Measurements from ENCODE around the gene GPC2.

GPC2 gene

DNA sequence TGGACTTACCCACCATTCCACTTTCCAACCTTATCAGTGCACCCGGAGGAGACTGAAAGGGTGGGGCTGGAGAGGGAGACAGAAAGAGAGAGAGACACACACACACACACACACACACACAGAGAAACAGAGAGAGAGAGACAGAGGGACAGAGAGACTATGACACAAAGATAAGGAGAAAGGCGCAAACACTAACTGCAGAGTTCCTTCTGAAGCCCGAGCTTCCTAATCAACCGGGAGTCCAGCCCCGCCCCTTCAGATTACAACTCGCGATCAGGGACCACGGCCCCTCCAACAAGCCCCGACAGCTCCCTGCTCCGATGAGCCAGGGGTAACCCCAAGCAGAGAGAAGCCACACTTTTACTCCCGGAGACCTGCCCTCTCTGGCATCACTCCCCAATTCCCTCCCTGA lies 9.3 kb downstream of the GPC2 start:
- peak; percentile 26 for DNase-seq

GRCh38 chr7:100166970-100167911 lies 9.9 kb downstream of the GPC2 start:
- no peak for DNase-seq

DNA sequence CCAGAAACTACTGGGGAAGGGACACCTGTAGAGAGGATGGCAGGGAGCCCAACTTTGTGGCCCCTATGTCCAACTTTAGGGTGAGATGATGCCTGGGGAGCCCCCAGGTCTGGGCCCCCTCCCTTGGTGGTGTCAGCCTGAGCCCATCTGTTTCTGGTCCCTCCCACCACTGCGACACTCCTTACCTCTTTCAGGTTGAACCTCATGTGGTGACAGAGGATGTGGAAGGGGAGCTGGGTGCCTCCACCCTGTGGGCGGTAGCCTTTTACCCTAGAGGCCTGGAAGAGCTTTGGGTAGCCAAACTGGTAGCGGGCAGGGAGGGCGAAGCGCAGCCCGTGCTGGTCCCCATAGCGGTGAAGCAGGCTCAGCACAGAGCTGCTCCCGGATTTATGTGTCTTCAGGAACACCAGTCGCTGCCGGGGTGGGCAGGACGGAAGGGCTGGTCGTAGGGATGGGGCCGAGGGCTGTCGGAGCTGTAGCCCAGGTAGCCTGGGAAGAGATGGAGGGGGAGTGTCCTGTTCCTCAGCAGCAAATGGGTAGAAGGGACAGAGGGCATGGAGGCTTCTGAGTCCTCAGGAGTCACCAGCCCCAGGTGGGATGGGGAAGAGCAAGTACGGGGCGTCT lies 10.8 kb downstream of the GPC2 start:
- DNase-seq: no peak

DNA sequence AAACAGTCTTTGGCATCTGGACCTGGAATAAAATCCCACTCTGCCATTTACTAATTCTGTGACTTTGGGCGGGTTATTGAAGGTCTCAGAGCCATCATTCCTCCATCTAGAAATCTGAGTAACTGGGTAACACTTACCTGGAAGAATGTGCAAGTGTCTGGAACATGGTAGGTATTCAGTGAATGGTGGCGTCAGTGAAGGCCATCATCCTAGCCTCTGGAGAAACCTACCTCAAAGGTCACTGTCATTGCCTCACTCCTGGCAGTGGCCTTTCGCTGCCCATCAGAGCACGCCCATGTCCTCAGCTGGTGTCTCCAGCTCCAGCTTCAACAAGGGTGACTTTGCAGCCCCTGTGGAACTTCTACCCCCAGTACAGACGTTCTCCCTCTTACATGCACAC lies 13.3 kb downstream of the GPC2 start:
- DNase-seq: no peak

DNA sequence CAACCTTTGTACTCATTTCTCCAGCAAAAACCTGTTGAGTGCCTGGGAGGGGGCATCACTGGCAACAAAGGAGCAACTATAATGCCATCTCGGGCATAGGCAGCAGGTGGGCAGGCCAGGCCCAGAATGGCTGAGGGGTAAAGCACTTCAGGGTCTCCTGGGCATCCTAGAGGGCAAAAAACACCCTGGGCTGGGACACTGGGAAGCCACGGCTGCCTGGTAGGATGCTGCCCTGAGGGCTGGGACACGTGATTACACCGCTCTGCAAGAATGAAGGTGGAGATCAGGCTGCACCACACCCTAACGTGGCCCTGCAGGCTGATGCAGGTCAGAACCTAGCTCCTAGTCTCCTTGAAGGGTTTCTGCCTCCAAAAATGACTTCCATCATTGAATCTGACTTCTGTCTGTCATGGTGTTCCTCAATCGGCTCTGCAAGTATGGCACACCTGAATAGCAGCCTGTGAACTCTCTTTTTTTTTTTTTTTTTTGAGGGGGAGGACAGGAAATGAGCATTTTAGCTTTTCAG lies 14.1 kb downstream of the GPC2 start:
- no peak for DNase-seq

DNA sequence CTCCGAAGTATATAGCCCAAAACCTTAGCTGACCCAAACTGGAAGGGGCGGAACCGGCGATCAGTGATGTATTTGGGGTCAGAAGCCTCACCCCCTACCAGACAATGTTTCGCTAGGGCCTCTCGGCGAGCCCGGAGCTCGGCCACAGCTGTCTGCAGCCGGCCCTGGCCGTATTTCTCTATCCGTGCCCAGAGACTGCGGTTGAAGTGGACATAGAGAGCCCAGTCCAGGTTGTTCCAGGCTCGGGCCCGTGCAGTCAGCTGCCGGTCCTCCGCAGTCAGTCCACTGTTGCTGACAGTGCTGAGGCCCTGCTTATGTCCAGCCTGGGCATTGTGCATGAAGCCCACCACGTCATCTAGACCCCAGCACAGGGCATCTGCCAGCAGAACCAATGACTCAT lies 17.1 kb downstream of the GPC2 start:
- no peak for DNase-seq

DNA sequence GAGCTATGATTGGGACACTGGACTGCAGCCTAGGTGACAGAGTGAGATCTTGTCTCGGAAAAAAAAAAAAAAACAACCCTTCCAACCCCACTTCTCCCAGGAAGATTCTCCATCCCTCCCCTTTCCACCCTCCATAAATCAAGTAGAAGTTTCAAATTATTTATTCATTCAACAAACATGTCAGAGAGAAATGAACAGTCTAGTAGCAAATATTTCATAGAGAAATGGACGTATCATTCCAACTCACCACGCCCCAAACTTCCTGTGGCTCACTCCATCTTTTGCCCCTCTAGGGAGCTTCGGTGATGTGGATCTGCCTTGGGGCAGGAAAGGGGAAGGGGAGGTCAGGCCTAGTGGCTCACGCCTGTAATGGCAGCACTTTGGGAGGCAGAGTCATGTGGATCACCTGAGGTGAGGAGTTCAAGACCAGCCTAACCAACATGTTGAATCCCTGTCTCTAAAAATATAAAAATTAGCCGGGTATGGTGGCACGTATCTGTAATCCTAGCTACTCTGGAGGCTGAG lies 18.0 kb downstream of the GPC2 start:
- DNase-seq: no peak

- DNase-seq: peak; percentile 86
These were observed 18.7 kb downstream of the GPC2 start, which contains the start of gene TRAPPC14 for GRCh38 chr7:100158229-100159098. TRAPPC14 (minus strand) TSS chr7:100158723; CDS start chr7:100158499, 224 bp downstream.

DNA sequence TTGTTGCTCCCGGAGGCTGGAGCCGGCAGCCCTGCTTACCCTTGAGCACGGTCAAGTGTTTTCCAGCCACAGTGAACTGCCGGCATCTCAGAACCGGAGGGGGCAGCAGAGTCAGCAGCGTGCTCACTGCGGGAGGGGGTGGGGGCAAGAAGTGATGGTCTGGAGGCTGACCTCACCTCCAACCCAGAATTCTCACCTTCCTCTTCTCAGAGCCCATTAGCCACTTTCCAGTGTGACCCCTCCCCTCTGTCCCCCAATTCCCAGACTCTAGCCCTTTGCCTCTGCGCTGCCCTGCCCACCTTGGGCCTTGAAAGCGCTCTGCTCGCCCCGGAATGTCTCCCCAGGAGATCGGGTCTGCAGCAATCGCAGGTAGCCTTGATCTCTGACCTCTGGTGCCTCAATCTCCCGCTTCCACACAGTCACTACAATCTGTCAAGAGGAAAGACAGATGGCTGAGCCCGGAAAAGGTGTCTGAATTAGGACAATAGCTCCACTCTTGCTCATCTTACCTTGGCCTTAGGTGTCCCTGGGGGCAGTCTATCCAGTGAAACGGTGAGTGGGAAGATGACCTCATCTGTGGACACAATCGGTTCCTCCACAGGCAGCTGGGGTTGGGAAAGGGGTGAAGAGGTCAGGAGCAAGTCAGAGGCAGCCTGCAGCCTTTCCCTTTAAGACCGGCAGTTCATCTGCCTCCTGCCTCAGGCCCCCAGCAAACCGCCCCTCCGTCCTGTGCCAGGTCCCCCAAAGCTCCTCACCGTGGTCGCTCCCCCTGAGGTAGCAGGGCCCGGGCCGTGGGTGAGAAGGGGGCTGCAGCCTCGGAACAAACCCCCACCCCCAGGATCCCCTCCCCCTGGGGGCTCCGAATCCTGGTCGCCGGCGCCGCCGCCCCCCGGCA lies 19.6 kb downstream of the GPC2 start:
- no peak for DNase-seq

DNA sequence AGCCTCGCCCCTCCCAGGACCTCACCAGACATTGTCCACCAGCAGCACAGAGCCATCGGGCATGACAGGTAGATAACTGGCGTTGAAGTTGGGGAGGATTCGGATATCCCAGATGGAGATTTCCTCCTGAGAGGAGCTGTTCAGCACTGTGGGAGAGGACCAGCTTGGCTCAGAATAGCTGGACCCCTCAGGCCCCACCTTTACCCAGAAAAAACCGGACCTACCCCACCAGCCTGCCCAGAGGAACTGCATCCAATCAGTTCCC lies 20.2 kb downstream of the GPC2 start:
- DNase-seq: no peak

DNA sequence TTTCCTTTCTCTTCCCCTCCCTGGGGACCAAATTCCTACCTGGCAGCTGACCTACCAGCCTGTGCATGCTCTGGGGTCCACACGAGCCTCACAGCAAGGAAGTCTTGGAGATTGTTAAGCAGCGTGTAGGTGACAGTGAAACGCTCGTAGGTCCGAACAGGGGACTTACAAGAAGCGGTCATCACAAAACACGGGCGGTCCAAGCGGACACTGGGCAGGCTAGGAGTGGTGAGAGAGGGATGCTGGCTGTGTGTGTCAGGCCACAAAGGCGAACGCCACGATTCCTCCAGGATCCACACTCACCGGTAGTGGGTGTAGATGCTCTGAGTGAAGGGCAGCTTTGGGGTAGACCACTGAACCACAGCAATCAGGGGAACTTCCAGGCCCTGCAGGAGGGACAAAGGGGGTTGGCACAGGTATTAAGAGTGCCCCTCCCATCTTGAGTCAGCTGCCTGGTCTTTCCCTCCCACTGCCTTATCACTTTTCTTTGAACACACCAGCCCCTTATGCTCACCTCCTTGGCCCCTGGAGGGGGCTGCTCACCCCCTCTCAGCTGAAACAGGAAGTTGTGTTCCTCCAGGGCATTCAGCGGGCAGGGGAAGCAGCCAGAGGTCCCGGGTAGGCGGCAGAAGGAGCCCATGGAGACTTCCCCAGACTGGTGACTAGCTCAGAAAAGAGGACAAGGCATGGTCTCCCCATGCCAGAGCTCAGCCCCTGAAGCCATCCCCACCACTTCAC lies 20.7 kb downstream of the GPC2 start:
- no peak for DNase-seq

DNA sequence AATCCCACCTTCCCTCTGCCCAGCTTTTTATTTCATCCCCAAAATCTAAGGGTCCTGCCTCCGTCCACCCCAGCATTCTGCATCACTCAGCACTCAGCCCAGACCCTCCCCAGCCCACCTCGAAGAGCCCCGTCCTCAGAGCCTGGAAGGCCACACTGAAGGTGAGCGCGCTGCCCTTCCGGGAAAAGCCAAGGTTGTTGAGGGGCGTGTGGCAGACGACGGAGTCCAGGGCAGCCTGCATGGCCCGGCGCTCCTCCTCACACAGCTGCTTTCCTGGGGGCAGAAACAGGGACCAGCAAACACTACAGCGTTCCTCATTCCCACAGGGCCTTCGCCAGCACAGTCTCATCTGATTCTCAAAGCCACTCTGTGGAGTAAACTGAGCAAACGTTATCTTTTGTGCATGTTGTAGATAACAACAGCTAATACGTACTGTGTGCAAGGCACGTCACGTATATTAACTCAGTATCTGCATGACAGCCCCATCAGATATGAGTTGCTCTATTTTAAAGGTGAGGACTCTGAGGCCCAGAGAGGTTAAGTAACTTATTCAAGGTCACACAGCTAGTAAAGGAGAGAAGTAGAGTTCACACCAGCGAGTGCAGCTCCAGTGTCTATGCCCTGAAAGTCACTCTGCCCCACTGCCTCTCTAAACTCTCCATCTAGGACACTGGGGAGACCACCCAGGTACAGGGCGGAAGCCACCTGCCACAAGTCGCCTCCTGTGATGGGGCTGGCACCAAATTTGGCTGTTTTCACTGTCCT lies 21.4 kb downstream of the GPC2 start:
- no peak for DNase-seq

DNA sequence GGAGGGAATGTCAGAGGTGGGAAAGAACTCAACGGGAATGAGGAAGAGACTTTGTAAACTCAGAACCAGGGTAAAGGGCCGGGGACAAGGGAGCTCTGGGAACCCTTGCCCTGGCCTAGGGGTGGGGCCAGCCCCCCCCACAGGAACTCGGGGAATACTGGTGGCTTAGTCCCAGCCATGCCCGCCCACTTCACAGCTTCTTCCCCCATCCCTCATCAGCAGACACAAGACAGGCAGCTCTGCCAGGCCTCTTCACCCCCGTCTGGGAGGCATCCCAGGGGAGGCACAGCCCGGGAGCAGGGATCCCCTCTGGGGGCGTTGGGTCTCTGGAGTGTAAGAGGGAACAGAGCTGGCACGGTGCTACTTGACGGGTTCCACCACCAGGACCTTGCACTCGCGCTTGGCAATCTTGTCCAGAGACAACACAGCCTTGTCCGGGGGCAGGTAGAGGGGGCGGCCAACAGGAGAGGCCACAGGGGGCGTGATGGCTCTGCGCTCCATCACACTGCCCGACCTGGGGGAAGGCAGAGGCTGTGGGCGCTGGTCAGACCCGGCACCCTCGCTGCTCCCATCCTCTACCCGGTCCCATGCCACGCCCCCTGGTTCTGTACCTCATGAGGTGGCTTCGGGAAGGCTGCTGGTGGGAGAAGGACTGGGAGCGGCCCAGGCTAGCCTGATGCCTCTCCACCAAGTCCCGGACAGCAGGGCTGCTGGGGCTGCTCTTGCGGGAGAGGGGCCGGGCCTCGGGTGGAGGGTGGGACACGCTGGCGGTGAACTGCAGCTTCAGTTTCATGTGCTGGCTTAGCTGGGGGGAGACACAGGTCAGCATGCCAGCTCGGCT lies 22.3 kb downstream of the GPC2 start:
- DNase-seq: no peak

DNA sequence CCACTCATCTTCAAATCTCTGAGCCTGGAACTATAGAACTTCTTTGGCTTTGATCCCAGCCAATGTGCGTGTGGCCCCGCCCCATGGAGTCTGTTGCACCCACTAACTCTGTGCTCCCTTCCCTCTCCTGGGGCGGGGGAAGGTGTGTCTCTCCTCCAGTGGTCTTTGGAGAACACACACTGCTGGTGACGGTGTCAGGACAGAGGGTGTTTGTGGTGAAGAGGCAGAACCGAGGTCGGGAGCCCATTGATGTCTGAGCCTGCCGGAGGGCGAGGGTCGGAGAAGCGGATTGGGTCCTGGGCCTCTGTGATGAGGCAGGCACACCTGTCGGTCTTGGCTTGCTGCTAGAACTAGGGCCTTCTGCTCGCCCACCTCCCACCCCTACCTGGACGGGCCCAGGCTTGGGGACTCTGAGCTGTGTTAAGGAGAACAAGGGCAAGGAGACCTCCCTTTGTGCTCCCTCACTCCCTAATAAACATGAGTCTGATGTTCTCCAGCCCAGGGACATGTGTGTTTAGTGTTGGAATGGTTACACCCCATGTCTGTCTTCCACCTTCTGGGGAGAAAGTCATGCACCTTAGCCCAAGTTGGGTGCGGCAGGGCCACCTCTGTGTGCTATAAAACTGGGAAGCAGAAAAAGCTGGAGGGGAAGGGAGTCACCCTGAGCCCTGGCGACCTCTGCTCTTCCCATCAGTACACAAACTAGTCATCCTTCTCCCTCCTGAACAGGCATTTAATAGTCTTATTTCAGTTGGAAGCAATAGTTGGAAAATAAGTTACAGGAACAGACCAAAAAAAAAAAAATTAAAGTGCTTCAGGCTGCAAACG lies 23.3 kb downstream of the GPC2 start:
- no peak for DNase-seq

DNA sequence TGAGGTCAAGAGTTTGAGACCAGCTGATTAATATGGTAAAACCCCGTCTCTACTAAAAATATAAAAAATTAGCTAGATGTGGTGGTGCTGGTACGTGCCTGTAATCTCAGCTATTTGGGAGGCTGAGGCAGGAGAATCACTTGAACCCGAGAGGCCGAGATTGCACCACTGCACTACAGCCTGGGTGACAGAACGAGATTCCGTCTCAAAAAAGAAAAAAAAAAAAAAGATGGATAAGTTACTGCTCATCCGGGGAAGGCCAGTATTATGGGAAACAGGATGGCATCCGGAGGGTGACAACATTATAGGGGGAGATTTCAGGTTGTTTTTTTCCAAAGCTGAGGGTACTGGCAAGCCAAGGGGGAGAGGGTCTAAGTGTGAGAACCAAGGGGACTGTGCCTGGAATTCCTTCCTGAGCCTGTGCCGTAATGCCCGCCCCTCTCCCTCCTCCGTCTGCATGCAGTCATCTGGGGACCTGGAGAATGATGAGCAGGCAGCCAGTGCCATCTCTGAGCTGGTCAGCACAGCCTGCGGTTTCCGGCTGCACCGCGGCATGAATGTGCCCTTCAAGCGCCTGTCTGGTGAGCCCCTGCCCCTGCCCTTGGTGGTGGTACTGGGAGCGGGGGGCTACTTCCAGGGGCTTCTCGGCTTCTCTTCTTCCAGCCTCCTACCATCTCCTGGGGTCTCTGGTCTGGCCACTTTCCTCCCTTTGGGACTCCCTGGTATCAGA lies 24.1 kb downstream of the GPC2 start:
- no peak for DNase-seq

GRCh38 chr7:100152404-100152803 lies 24.8 kb downstream of the GPC2 start:
- no peak for DNase-seq

DNA sequence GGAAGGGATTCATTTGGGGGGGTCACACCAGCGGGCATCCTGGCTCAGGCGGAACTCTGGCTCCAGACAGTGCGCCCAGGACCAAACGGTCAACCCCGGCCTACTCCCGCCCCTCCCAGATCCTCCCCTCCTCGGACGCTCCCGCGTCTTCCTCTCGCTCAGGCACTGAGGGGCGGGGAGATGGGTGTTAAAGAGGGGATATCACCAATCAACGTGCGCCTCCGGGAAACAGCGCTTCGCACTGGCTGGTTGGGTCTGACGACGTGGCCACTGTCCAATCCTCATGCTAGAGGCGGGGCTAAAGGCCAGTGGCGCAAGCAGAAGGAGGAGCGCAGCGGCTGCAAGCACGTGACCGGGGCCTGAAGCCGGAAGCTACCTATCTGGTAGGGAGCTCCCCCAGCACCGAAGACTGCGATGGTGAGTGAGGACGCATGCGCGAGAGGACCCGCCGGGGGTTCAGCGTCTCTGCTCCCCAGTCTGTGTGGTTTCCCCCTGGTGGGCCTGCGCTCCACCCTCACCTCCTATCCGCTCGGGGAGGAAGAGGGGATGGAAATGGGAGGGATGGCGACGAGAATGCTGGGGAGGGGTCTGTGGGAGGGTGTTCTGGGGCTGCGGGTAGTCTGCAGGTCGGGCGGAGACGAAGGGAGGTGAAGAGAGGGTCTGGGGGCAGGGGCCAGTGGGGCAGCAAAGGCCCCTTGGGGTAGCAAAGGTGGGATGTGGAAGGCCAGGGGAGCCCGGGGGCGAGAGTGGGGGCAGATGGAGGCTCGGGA lies 28.4 kb downstream of the GPC2 start, which contains the start of gene LAMTOR4:
Gene LAMTOR4 (plus strand): TSS at position 360 of the 770 bp plus-strand sequence. CDS start 55 bp downstream, at position 415.
- peak; percentile 98 for DNase-seq

Measured in NCI-H1105 (cell line).